A673 (cell line): ENCODE measurements around the gene ZNF248. TPM values are rescaled to one million over a fixed set of nuclear protein-coding genes. Genes with fewer than 3 reads are reported as not detected.

Source experiments
- BruUV-seq: library from RNA; stranded (reverse); fragments of 400-500 nt; replicated peaks from 2 replicates; lab custom pipeline; 2021; lab: Mats Ljungman, UMichigan
- CTCF ChIA-PET: fragments of 300-600 bp; sonication (Branson Sonifier 250); formaldehyde crosslinking; loops from one replicate; lab custom pipeline; 2022; ENCODE audit warnings: antibody characterized with exemption; lab: Charles Lee
- POLR2A ChIA-PET: fragments of 300-600 bp; sonication (Branson Sonifier 250); formaldehyde crosslinking; loops from one replicate; lab custom pipeline; 2022; ENCODE audit warnings: antibody characterized with exemption; ENCODE audit not compliant: low non-redundant PET; lab: Charles Lee
- DNase-seq: peaks from one replicate; pipeline ENCODE4 v3.0.0-alpha.2; 2015; ENCODE audit warnings: low spot score
- H3K27ac ChIP-seq: fragments of 200-600 bp; sonication (generic); 2 replicates; pipeline ENCODE4 v1.5.1; 2016; ENCODE audit warnings: mixed run types, low read depth, mild to moderate bottlenecking, mixed read lengths, antibody characterized with exemption, low read length; ENCODE audit not compliant: poor library complexity, severe bottlenecking
- H3K27me3 ChIP-seq: fragments of 200-600 bp; sonication (generic); replicated peaks from 2 replicates; pipeline ENCODE4 v1.6.1; 2017; ENCODE audit warnings: mixed run types, low read depth, mild to moderate bottlenecking, mixed read lengths, antibody characterized with exemption, low read length; ENCODE audit not compliant: insufficient read depth, poor library complexity
- H3K36me3 ChIP-seq: fragments of 200-600 bp; sonication (generic); 2 replicates; pipeline ENCODE4 v1.6.1; 2016; ENCODE audit warnings: mixed run types, mild to moderate bottlenecking, mixed read lengths, antibody characterized with exemption, low read length; ENCODE audit not compliant: insufficient read depth, poor library complexity, severe bottlenecking
- H3K4me1 ChIP-seq: fragments of 200-600 bp; sonication (generic); 2 replicates; pipeline ENCODE4 v1.6.1; 2017; ENCODE audit warnings: mixed run types, mild to moderate bottlenecking, mixed read lengths, antibody characterized with exemption, low read length; ENCODE audit not compliant: insufficient read depth, poor library complexity, severe bottlenecking
- H3K4me3 ChIP-seq: fragments of 200-600 bp; sonication (generic); 2 replicates; pipeline ENCODE4 v1.5.1; 2016; ENCODE audit warnings: low read depth, mixed run types, mild to moderate bottlenecking, mixed read lengths, low read length; ENCODE audit not compliant: poor library complexity, severe bottlenecking
- H3K9me3 ChIP-seq: fragments of 200-600 bp; sonication (generic); 2 replicates; pipeline ENCODE4 v1.6.1; 2016; ENCODE audit warnings: mixed run types, low read depth, mild to moderate bottlenecking, mixed read lengths, antibody characterized with exemption, low read length; ENCODE audit not compliant: poor library complexity, severe bottlenecking
- EZH2 ChIP-seq: fragments of 200-600 bp; sonication (generic); IDR thresholded peaks from 2 replicates; pipeline ENCODE4 v1.6.1; 2017; ENCODE audit warnings: borderline replicate concordance, low read depth, mild to moderate bottlenecking, mixed read lengths, antibody characterized with exemption, low read length; ENCODE audit not compliant: poor library complexity, severe bottlenecking
- intact Hi-C: fragments of 100-400 bp; cut with micrococcal nuclease; formaldehyde crosslinking; loops from one replicate; pipeline ENCODE4 v1.10.0; 2022; ENCODE audit not compliant: unreplicated experiment
- total RNA-seq: library from RNA; stranded (reverse); gene quantifications from 2 replicates; pipeline ENCODE4 v1.2.3, GENCODE V29; 2021
- TF ChIP-seq, protein P1 (sequence below): fragments of 300-800, 200-600 bp; sonication (generic); conservative IDR thresholded peaks from 2 replicates; pipeline ENCODE4 v1.5.1; 2017; ENCODE audit warnings: low read depth, mild to moderate bottlenecking, antibody characterized with exemption, low read length, moderate library complexity, mixed read lengths

The ZNF248 gene
- total RNA-seq, 1 experiment from 2014 or later, result 8.7 TPM

- no peak overlapping the region for H3K27ac ChIP-seq
- no peak for DNase-seq
- H3K9me3 ChIP-seq, result peaks cover 4% of the 10 kb centered on the region
- no TSS peak for BruUV-seq
- no peaks in the 10 kb centered on the region for H3K27me3 ChIP-seq
- CTCF ChIA-PET, result no interaction called here
- TF ChIP-seq EZH2, result no peak
- TF ChIP-seq, protein P1, sequence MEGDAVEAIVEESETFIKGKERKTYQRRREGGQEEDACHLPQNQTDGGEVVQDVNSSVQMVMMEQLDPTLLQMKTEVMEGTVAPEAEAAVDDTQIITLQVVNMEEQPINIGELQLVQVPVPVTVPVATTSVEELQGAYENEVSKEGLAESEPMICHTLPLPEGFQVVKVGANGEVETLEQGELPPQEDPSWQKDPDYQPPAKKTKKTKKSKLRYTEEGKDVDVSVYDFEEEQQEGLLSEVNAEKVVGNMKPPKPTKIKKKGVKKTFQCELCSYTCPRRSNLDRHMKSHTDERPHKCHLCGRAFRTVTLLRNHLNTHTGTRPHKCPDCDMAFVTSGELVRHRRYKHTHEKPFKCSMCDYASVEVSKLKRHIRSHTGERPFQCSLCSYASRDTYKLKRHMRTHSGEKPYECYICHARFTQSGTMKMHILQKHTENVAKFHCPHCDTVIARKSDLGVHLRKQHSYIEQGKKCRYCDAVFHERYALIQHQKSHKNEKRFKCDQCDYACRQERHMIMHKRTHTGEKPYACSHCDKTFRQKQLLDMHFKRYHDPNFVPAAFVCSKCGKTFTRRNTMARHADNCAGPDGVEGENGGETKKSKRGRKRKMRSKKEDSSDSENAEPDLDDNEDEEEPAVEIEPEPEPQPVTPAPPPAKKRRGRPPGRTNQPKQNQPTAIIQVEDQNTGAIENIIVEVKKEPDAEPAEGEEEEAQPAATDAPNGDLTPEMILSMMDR, result no peak
- H3K4me1 ChIP-seq, result no peaks in the 10 kb centered on the region
- no peaks in the 10 kb centered on the region for H3K36me3 ChIP-seq
- no peak overlapping the region for H3K4me3 ChIP-seq
- intact Hi-C loops, result no loop called here
- POLR2A ChIA-PET, result no interaction called here
Observed at GRCh38 chr10:37763132-37763531, 94.3 kb downstream of the ZNF248 start.

GRCh38 chr10:37762287-37762686 lies 95.1 kb downstream of the ZNF248 start:
- no peak for DNase-seq
- Histone ChIP-seq H3K36me3 (no peaks in the 10 kb centered on the region), H3K4me1 (no peaks in the 10 kb centered on the region), H3K27me3 (no peaks in the 10 kb centered on the region), H3K4me3 (no peak overlapping the region), H3K9me3 (peaks cover 4% of the 10 kb centered on the region), H3K27ac (no peak overlapping the region)
- intact Hi-C loops, result no loop called here
- CTCF ChIA-PET, result no interaction called here
- TF ChIP-seq EZH2, result no peak
- TF ChIP-seq, protein P1, result no peak
- POLR2A ChIA-PET, result no interaction called here
- BruUV-seq, result no TSS peak

DNA sequence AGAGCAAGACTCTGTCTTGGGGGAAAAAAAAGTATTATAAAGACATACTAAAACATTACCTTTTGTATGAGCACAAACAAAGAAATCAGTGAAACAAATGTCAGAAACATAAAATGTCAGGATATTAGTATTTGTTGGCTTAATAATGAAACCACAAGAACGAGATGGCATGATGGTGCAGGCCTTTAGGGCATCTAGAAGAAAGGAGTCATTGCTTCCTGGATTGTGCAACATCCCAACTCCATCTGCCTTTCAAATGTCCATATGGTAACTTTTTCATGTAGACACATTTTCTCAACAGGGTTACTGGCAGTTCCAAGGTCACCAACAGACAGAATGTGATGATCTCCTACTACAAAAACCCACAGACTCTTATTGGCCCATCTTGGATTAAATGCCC lies 96.6 kb downstream of the ZNF248 start:
- no peaks in the 10 kb centered on the region for H3K36me3 ChIP-seq
- CTCF ChIA-PET, result no interaction called here
- POLR2A ChIA-PET, result no interaction called here
- no peak for DNase-seq
- no TSS peak for BruUV-seq
- H3K9me3 ChIP-seq, result peaks cover 4% of the 10 kb centered on the region
- H3K4me1 ChIP-seq, result no peaks in the 10 kb centered on the region
- no peaks in the 10 kb centered on the region for H3K27me3 ChIP-seq
- TF ChIP-seq EZH2, result no peak
- TF ChIP-seq, protein P1, result no peak
- no peak overlapping the region for H3K27ac ChIP-seq
- intact Hi-C loops, result no loop called here
- H3K4me3 ChIP-seq, result no peak overlapping the region
